AG04450 (cell line): ENCODE results near the gene VPREB3. TPM values are rescaled to one million over a fixed set of nuclear protein-coding genes. Genes with fewer than 3 reads are reported as not detected.

Experiments used
- CTCF ChIA-PET: fragments of 300-600, 350-600 bp; formaldehyde crosslinking; extraction: SDS; loops from one replicate; lab custom pipeline; 2022; ENCODE audit warnings: antibody characterized with exemption, inconsistent platforms; lab: Charles Lee
- POLR2A ChIA-PET: fragments of 350-600 bp; formaldehyde crosslinking; extraction: SDS; loops from one replicate; lab custom pipeline; 2021; ENCODE audit warnings: antibody characterized with exemption, inconsistent platforms; lab: Yijun Ruan, JAX
- DNase-seq: peaks from one replicate; pipeline ENCODE4 v3.0.0-alpha.2; 2011; ENCODE audit warnings: low read depth, low spot score
- H3K27ac ChIP-seq: one replicate; pipeline ENCODE4 v1.5.1; 2012; ENCODE audit warnings: low read depth, low read length, control low read depth
- H3K27me3 ChIP-seq: one replicate; pipeline ENCODE4 v1.6.0; 2012; ENCODE audit warnings: low read length; ENCODE audit not compliant: control insufficient read depth, insufficient read depth
- H3K4me3 ChIP-seq: 2 replicates; pipeline ENCODE4 v1.5.1; 2011; ENCODE audit warnings: mild to moderate bottlenecking, low read depth, low read length, control low read depth
- H3K9me3 ChIP-seq: 2 replicates; pipeline ENCODE4 v1.5.1; 2012; ENCODE audit warnings: low read length; ENCODE audit not compliant: control insufficient read depth, insufficient read depth
- polyA plus RNA-seq: library from polyadenylated mRNA; depleted of rRNA; stranded (reverse); fragments of >200 nt; gene quantifications from 2 replicates; pipeline ENCODE4 v1.2.3, GENCODE V29; 2011
- TF ChIP-seq, protein P1 (sequence below): IDR thresholded peaks from 2 replicates; pipeline ENCODE4 v1.5.1; 2011; ENCODE audit warnings: low read depth, low read length, control low read depth, inconsistent platforms

Gene VPREB3
- polyA plus RNA-seq, 1 experiment, result not detected

- TF ChIP-seq, protein P1, sequence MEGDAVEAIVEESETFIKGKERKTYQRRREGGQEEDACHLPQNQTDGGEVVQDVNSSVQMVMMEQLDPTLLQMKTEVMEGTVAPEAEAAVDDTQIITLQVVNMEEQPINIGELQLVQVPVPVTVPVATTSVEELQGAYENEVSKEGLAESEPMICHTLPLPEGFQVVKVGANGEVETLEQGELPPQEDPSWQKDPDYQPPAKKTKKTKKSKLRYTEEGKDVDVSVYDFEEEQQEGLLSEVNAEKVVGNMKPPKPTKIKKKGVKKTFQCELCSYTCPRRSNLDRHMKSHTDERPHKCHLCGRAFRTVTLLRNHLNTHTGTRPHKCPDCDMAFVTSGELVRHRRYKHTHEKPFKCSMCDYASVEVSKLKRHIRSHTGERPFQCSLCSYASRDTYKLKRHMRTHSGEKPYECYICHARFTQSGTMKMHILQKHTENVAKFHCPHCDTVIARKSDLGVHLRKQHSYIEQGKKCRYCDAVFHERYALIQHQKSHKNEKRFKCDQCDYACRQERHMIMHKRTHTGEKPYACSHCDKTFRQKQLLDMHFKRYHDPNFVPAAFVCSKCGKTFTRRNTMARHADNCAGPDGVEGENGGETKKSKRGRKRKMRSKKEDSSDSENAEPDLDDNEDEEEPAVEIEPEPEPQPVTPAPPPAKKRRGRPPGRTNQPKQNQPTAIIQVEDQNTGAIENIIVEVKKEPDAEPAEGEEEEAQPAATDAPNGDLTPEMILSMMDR, result no peak
- H3K4me3 ChIP-seq, result peak overlapping the region; percentile 92
- no peaks in the 10 kb centered on the region for H3K27me3 ChIP-seq
- DNase-seq, result no peak
- ChIA-PET POLR2A (interaction anchor here (0.6 to 1.0 kb wide), 2 partner anchors 23 to 521 kb away, joined by 3 read pairs; no protein-coding TSS in a partner anchor), CTCF (interaction anchor here (1.5 to 2.0 kb wide), 3 partner anchors 16 to 98 kb away, joined by 4 to 9 read pairs (median 7); partner anchors contain the start of gene CHCHD10)
- peak overlapping the region; percentile 77 for H3K27ac ChIP-seq
- H3K9me3 ChIP-seq, result no peaks in the 10 kb centered on the region; the same call in 1 of the 2 replicates
Observed at GRCh38 chr22:23751441-23751996, 2.7 kb downstream of the VPREB3 start.

DNA sequence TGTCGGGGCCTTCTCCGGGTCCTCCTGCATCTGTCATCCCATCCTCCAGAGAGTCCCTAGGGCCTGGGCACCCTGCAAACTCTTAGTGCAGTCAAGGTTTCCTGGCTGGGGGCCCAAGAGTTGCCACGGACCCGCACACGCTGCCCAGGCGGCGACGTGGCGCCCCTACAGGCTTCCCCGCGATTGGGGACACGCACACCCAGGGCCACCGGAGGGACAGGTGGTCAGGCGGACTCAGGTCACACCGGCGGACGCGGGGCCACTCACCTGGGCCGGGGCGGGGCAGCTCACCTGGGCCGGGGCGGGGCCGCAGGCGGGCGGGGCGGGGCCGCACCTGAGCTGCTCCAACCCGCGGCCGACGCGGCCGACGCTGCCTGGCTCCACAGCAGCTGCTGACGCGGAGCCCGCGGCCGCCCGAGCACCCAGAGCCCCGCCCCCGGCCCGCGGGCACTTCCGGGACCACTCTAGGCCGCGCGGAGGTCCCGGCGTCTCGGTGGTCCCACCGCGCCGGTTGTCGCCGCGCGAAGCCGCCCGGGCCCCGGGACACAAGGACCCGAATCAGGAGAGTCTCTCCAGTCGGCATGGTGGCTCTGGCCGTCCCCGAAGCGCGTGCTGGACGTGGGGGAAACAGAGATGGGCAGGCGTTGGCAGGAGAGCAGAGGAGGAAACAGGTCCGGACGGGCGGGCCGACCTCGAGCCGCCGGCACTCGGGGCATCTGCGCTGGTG lies 3.3 kb downstream of the VPREB3 start, which contains the start of gene ZNF70:
ZNF70 (minus strand) TSS at position 399 of the 727 bp plus-strand sequence. CDS start 5,972 bp downstream, outside the sequence.
- TF ChIP-seq, protein P1, result peak; percentile 26; the same call in 1 of the 2 replicates
- CTCF ChIA-PET, result interaction anchor here (1.5 kb wide), 1 partner anchor 18 kb away, joined by 7 read pairs; no protein-coding TSS in a partner anchor
- no peaks in the 10 kb centered on the region for H3K27me3 ChIP-seq
- H3K9me3 ChIP-seq, result no peaks in the 10 kb centered on the region; the same call in 1 of the 2 replicates
- peak within 1 kb of the TSS; percentile 77 for H3K27ac ChIP-seq
- DNase-seq, result peak; percentile 30
- H3K4me3 ChIP-seq, result peak within 1 kb of the TSS; percentile 92
- POLR2A ChIA-PET, result interaction anchor here (0.6 to 1.2 kb wide), 3 partner anchors 12 to 34 kb away, joined by 3 to 4 read pairs (median 3); partner anchors contain the start of gene C22orf15

DNA sequence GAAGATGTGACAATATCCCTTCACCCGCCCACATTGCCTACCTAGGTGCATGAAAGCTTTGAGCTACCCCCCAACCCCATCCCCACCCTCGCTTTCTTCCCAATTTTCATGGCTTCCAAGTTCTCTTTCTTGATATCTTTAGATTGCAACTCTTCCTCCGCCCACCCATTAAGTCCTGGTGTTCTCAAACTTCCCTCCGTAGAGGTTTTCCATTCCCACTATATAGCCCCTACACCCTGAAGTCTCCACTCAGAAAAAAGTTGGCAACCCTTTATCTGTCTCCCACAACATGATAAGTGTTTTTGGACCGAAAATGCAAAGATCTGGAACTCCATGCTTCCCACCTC lies 3.9 kb downstream of the VPREB3 start:
- peak overlapping the region; percentile 92 for H3K4me3 ChIP-seq
- no peaks in the 10 kb centered on the region; the same call in 1 of the 2 replicates for H3K9me3 ChIP-seq
- ChIA-PET CTCF (interaction anchor here (1.5 kb wide), 1 partner anchor 19 kb away, joined by 7 read pairs; no protein-coding TSS in a partner anchor), POLR2A (interaction anchor here (0.6 to 1.2 kb wide), 3 partner anchors 12 to 34 kb away, joined by 3 to 4 read pairs (median 3); partner anchors contain the start of gene C22orf15)
- TF ChIP-seq, protein P1, result no peak
- DNase-seq, result no peak
- H3K27ac ChIP-seq, result no peak overlapping the region
- H3K27me3 ChIP-seq, result no peaks in the 10 kb centered on the region

GRCh38 chr22:23749841-23750301 lies 4.4 kb downstream of the VPREB3 start:
- Histone ChIP-seq H3K27ac (no peak overlapping the region), H3K27me3 (no peaks in the 10 kb centered on the region), H3K4me3 (peak overlapping the region; percentile 92), H3K9me3 (no peaks in the 10 kb centered on the region; the same call in 1 of the 2 replicates)
- TF ChIP-seq, protein P1, result no peak
- ChIA-PET POLR2A (interaction anchor here (0.6 to 1.2 kb wide), 2 partner anchors 33 to 297 kb away, joined by 3 to 4 read pairs; no protein-coding TSS in a partner anchor), CTCF (interaction anchor here (1.4 kb wide), 1 partner anchor 21 kb away, joined by 3 read pairs; no protein-coding TSS in a partner anchor)
- DNase-seq, result no peak
